Stimulated activated CD8-positive, alpha-beta memory T cell treated with anti-CD3 and anti-CD28 coated beads, Interleukin-2, amount 100 ng/mL, for 1 hour (primary cell): Measurements from ENCODE around the gene CLPTM1L.

ENCODE experiments used
- DNase-seq, 2 donors: peaks; one replicate each; pipeline ENCODE4 v3.0.0-alpha.2; 2020; ENCODE audit warnings: low read depth in 2 of 2

CLPTM1L gene, protein sequence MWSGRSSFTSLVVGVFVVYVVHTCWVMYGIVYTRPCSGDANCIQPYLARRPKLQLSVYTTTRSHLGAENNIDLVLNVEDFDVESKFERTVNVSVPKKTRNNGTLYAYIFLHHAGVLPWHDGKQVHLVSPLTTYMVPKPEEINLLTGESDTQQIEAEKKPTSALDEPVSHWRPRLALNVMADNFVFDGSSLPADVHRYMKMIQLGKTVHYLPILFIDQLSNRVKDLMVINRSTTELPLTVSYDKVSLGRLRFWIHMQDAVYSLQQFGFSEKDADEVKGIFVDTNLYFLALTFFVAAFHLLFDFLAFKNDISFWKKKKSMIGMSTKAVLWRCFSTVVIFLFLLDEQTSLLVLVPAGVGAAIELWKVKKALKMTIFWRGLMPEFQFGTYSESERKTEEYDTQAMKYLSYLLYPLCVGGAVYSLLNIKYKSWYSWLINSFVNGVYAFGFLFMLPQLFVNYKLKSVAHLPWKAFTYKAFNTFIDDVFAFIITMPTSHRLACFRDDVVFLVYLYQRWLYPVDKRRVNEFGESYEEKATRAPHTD

GRCh38 chr5:1344975-1345838, at the start of gene CLPTM1L:
TSS of gene CLPTM1L (minus strand) at chr5:1345099. CDS start at chr5:1344841, 258 bp downstream.
- peak; percentile 75 to 76 for DNase-seq

DNA sequence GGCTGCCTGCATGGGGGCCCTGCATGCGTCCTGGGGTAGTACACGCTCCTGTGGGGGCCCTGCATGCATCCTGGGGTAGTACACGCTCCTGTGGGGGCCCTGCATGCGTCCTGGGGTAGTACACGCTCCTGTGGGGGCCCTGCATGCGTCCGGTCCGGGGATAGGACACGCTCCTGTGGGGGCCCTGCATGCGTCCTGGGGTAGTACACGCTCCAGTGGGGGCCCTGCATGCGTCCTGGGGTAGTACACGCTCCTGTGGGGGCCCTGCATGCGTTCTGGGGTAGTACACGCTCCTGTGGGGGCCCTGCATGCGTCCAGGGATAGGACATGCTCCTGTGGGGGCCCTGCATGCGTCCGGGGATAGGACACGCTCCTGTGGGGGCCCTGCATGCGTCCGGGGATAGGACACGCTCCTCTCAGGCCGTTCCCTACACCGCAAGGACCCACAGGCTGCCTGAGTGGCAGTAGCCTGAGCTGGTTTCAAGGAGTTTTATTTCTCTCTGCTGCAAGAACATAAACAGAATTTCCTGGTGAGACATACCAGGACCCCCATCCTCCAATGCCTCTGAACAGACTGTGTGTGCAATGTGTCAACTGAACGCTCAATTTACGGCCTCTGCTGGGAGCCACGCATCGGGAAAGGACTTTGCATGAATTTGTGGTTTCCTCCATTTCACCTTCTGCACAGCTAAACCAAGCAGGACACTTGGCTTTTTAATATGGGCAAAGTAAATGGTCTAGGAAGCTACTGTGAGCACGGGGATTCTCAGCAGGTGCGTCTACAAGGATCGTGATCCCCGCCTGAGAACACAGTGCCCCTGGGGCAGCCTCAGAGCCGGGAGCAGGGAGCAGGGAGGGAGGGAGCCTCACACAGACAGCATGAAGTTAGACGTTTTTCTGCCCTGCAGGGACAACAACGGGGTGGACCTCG, 48.9 kb upstream of the CLPTM1L start:
- no peak for DNase-seq

DNA sequence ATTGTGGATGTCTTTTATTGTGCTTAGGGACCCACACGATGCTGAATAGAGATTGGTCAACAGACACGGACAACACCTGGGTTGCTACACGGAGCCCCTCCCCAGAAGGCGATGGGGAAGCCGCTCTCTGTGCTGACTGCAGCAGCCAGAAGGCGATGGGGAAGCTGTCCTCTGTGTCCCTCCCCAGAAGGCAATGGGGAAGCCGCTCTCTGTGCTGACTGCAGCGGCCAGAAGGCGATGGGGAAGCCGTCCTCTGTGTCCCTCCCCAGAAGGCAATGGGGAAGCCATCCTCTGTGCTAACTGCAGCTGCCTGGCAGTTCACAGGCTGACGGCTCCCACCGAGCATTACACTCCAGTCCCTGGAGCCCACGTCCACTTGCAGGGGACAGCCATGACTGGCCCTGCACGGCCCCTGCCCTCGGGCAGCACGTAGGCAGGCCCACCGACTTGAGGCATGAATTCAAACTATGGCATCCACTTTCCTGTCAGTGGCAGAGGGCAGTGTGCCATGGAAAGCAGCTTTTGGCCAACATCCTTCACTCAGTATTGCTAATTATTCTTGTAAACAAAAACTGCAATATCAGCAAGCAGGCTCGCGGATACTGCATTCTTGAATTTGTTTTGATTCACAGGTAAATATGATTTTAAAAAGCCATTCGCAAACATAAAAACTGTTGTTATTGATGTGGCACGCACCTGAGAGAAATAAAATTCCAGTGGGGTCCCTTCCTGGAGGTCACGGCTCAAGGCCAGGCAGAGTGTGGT, 48.1 kb upstream of the CLPTM1L start:
- DNase-seq: no peak

- DNase-seq: no peak
These were observed 47.4 kb upstream of the CLPTM1L start for GRCh38 chr5:1392261-1392660.

GRCh38 chr5:1391691-1392090, 46.8 kb upstream of the CLPTM1L start:
- no peak for DNase-seq

- no peak for DNase-seq
These were observed 46.1 kb upstream of the CLPTM1L start for GRCh38 chr5:1390861-1391600.

- no peak for DNase-seq
These were observed 45.4 kb upstream of the CLPTM1L start for GRCh38 chr5:1390333-1390732.

GRCh38 chr5:1388383-1388967, 43.6 kb upstream of the CLPTM1L start:
- no peak for DNase-seq

DNA sequence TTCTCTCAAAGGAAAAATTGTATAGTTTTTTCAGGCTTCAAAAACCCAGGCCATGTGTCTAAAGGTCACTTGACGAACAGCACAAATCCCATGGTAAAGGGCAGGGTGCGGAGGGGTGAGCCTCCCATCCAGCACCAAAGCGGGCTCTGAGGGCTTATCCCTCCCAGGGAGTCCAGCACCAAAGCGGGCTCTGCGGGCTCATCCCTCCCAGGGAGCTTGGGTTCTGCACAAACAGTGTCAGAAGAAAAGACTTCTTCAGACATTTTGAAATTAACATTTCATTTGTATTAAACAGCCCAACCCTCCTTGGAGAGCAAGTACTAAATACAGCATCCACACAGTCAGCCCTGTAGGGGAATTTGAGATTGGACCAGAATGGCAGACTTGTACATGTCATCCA, 43.0 kb upstream of the CLPTM1L start:
- no peak for DNase-seq

GRCh38 chr5:1387059-1387755, 42.3 kb upstream of the CLPTM1L start:
- no peak for DNase-seq

- peak; percentile 47 to 59 for DNase-seq
These were observed 41.4 kb upstream of the CLPTM1L start for GRCh38 chr5:1386274-1386717.

DNA sequence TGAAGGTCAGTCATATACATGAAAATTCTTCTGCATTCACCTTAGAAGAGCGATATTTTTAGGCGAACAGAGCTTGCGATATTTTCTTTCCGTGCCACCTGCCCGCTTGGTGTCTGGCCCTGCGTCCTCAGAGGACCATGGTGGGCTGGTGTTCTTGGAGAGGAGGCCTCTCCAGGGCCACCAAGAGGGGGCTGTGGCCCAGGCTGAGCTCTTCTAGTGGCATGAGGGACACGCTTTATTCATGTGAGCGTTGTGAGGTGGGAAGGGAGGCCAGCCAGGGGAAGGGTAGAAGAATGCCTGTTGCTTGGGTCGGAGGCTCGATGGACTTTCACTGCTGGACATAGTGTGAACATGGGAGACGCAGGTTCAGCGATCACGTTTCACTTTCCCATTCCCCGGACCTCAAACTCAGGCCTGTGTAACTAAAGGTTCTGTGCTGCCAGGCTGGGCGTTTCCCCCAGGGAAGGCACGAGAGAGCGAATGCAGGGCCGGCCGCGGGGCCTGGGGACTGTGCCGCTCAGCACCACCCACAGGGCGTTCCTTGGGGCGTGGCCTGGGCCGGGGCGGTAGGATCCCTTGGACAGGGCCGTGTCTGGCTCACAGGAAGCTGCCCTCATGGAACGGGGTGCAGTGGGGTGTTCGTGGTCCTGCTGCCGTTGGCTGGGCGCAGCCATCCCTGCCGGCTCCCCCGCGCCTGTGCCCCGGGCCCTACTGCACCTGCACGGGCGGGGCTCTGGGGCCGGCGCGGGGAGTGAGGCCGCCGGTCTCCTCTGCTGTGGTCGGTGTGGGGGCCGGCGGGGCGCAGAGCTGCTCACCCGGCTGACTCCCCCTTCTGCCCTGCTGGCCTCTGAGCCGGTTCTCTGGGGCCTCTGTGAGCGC, 40.7 kb upstream of the CLPTM1L start:
- peak; percentile 57 to 72 for DNase-seq

DNA sequence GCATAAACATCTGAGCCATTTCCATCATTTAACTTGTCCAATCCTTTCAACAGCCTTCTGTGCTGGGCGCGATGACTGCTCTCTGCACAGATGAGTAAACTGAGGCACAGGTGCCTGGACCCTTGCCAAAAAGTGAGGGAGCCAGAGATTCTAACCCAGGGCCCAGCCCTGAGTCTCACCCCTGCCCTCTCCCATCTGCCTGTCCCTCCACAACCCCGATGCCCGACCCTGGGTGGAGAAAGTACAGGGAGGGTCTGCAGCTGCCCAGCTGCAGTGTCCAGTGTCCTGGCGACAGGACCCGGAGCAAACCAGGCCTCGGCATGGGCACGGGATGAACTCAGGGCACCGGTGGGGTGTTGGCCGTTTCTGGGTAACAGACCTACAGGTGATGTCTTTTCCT, 39.6 kb upstream of the CLPTM1L start:
- no peak for DNase-seq

DNA sequence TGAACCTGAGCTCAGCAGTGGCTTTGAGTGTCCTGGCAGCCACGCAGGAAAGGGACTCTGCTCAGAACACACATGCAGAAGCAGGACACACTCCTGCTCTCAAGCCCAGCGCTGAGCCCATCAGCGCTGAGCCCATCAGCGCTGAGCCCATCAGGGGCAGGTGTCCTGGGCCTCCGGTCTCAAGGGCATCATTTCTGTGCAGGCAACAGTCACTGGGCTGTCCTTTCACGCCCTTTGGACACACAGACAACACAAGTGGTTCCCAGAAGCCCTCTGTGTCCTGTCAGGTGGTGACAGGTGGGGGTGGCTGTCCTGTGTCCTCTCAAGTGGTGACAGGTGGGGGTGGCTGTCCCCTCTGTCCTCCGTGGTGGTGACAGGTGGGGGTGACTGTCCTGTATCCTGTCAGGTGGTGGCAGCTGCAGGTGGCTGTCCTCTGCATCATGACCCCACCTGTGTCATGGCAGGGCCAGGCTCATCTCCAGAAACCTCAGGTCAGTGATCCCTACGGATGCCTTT, 39.0 kb upstream of the CLPTM1L start:
- no peak for DNase-seq

GRCh38 chr5:1383344-1383743, 38.4 kb upstream of the CLPTM1L start:
- no peak for DNase-seq

- no peak for DNase-seq
These were observed 37.4 kb upstream of the CLPTM1L start for GRCh38 chr5:1382248-1382700.
